PFSK-1 (cell line): ENCODE measurements around the gene PDZD7.

Experiments
- FOXP2 ChIP-seq: optimal IDR thresholded peaks from 2 replicates; pipeline ENCODE3; 2011; ENCODE audit warnings: borderline replicate concordance, control low read depth, inconsistent platforms; ENCODE audit not compliant: insufficient read depth; ENCODE audit errors: extremely low read length, extremely low read depth
- POLR2AphosphoS5 ChIP-seq: IDR thresholded peaks from 2 replicates; pipeline ENCODE4 v1.6.1; 2012; ENCODE audit warnings: low read depth, mild to moderate bottlenecking, control low read depth, low read length, moderate library complexity
- REST ChIP-seq, 2 experiments: IDR thresholded peaks; 2 replicates each; pipeline versions ENCODE4 v1.6.1 to v1.8.0; 2011 to 2012; ENCODE audit warnings: low read depth in 2 of 2, low read length in 2 of 2, control low read depth in 1 of 2, inconsistent platforms in 1 of 2, mild to moderate bottlenecking in 1 of 2, moderate library complexity in 1 of 2; ENCODE audit not compliant: insufficient read depth in 1 of 2
- SIN3A ChIP-seq: IDR thresholded peaks from 2 replicates; pipeline ENCODE4 v1.6.1; 2012; ENCODE audit warnings: mild to moderate bottlenecking, low read length, moderate library complexity, borderline replicate concordance; ENCODE audit not compliant: insufficient read depth
- TAF1 ChIP-seq: IDR thresholded peaks from 2 replicates; pipeline ENCODE4 v1.6.1; 2012; ENCODE audit warnings: low read length, control low read depth, borderline replicate concordance; ENCODE audit not compliant: insufficient read depth

GRCh38 chr10:101018600-101019439, 12.1 kb downstream of the PDZD7 start:
- TF ChIP-seq FOXP2 (no peak), POLR2AphosphoS5 (no peak), SIN3A (no peak), TAF1 (no peak), REST (IDR thresholded peaks at IDR 0.05; ENCODE audit: insufficient read depth in 1 of 2, low read depth in 2 of 2, low read length in 2 of 2) (no peak)
